ENCODE measurements around the gene THBS2.

Gene THBS2

GRCh38 chr6:169243661-169244060 lies 10.0 kb downstream of the THBS2 start:
- DNase-seq (ENCODE audit: low read depth), result no peak
- no peak overlapping the region for H3K4me3 ChIP-seq (ENCODE audit: low read length)
- TF ChIP-seq CTCF (IDR thresholded peaks at IDR 0.05; ENCODE audit: insufficient read depth, low read depth, low read length, missing control alignments), result no peak

- DNase-seq (ENCODE audit: low read depth), result no peak
- no peak for TF ChIP-seq CTCF (IDR thresholded peaks at IDR 0.05; ENCODE audit: insufficient read depth, low read depth, low read length, missing control alignments)
These were observed 10.5 kb downstream of the THBS2 start for GRCh38 chr6:169243186-169243585.

GRCh38 chr6:169241688-169242350 lies 11.8 kb downstream of the THBS2 start:
- H3K4me3 ChIP-seq (ENCODE audit: low read length), result no peak overlapping the region
- no peak for DNase-seq (ENCODE audit: low read depth)
- no peak for TF ChIP-seq CTCF (IDR thresholded peaks at IDR 0.05; ENCODE audit: insufficient read depth, low read depth, low read length, missing control alignments)

More at GRCh38 chr6:169243186-169243585, 10.5 kb downstream of the THBS2 start:
- no peak overlapping the region for H3K4me3 ChIP-seq (ENCODE audit: low read length)

GRCh38 chr6:169240591-169241390 lies 12.9 kb downstream of the THBS2 start:
- TF ChIP-seq CTCF (IDR thresholded peaks at IDR 0.05; ENCODE audit: insufficient read depth, low read depth, low read length, missing control alignments), result no peak
- peak; percentile 82 for DNase-seq (ENCODE audit: low read depth)

GRCh38 chr6:169240125-169240524 lies 13.5 kb downstream of the THBS2 start:
- H3K4me3 ChIP-seq (ENCODE audit: low read length), result no peak overlapping the region
- TF ChIP-seq CTCF (IDR thresholded peaks at IDR 0.05; ENCODE audit: insufficient read depth, low read depth, low read length, missing control alignments), result no peak
- DNase-seq (ENCODE audit: low read depth), result peak; percentile 66

More at GRCh38 chr6:169240591-169241390, 12.9 kb downstream of the THBS2 start:
- no peak overlapping the region for H3K4me3 ChIP-seq (ENCODE audit: low read length)

- no peak for TF ChIP-seq CTCF (IDR thresholded peaks at IDR 0.05; ENCODE audit: insufficient read depth, low read depth, low read length, missing control alignments)
- DNase-seq (ENCODE audit: low read depth), result no peak
- H3K4me3 ChIP-seq (ENCODE audit: low read length), result no peak overlapping the region
These were observed 14.5 kb downstream of the THBS2 start for GRCh38 chr6:169239181-169239580.
